Measurements from ENCODE around the gene MON2. TPM values are rescaled to one million over a fixed set of nuclear protein-coding genes. Genes with fewer than 3 reads are reported as not detected.

MON2 gene, protein sequence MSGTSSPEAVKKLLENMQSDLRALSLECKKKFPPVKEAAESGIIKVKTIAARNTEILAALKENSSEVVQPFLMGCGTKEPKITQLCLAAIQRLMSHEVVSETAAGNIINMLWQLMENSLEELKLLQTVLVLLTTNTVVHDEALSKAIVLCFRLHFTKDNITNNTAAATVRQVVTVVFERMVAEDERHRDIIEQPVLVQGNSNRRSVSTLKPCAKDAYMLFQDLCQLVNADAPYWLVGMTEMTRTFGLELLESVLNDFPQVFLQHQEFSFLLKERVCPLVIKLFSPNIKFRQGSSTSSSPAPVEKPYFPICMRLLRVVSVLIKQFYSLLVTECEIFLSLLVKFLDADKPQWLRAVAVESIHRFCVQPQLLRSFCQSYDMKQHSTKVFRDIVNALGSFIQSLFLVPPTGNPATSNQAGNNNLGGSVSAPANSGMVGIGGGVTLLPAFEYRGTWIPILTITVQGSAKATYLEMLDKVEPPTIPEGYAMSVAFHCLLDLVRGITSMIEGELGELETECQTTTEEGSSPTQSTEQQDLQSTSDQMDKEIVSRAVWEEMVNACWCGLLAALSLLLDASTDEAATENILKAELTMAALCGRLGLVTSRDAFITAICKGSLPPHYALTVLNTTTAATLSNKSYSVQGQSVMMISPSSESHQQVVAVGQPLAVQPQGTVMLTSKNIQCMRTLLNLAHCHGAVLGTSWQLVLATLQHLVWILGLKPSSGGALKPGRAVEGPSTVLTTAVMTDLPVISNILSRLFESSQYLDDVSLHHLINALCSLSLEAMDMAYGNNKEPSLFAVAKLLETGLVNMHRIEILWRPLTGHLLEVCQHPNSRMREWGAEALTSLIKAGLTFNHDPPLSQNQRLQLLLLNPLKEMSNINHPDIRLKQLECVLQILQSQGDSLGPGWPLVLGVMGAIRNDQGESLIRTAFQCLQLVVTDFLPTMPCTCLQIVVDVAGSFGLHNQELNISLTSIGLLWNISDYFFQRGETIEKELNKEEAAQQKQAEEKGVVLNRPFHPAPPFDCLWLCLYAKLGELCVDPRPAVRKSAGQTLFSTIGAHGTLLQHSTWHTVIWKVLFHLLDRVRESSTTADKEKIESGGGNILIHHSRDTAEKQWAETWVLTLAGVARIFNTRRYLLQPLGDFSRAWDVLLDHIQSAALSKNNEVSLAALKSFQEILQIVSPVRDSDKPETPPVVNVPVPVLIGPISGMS (N-terminal part only)
- total RNA-seq: 10 to 100 TPM; 51.0 to 84.4 (median 58.0) TPM
- polyA plus RNA-seq: 10 to 100 TPM; 13.1 to 31.5 TPM
- long read RNA-seq, donor 1, partial matches to known transcripts: 19 of 27 reads
- long read RNA-seq, donor 1, other reads (novel, unspliced or antisense): 8 of 27 reads
- long read RNA-seq, donor 2, partial matches to known transcripts: 20 of 20 reads
- long read RNA-seq, donor 2, other reads (novel, unspliced or antisense): 0 of 20 reads
- long read RNA-seq, donor 3, full-length matches to known transcripts: 8 of 44 reads
- long read RNA-seq, donor 3, partial matches to known transcripts: 12 of 44 reads
- long read RNA-seq, donor 3, other reads (novel, unspliced or antisense): 24 of 44 reads

- H3K4me1 ChIP-seq (ENCODE audit: insufficient read depth): peaks cover 6% of the 10 kb centered on the region
- TF ChIP-seq, protein P1, sequence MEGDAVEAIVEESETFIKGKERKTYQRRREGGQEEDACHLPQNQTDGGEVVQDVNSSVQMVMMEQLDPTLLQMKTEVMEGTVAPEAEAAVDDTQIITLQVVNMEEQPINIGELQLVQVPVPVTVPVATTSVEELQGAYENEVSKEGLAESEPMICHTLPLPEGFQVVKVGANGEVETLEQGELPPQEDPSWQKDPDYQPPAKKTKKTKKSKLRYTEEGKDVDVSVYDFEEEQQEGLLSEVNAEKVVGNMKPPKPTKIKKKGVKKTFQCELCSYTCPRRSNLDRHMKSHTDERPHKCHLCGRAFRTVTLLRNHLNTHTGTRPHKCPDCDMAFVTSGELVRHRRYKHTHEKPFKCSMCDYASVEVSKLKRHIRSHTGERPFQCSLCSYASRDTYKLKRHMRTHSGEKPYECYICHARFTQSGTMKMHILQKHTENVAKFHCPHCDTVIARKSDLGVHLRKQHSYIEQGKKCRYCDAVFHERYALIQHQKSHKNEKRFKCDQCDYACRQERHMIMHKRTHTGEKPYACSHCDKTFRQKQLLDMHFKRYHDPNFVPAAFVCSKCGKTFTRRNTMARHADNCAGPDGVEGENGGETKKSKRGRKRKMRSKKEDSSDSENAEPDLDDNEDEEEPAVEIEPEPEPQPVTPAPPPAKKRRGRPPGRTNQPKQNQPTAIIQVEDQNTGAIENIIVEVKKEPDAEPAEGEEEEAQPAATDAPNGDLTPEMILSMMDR (IDR thresholded peaks at IDR 0.05): no peak
- peak; percentile 75 for TF ChIP-seq POLR2A (IDR thresholded peaks at IDR 0.05)
- WGBS, 3 donors: 0 to 1% (median 0%) methylated on average over 55 to 62 of the region's 62 CpGs
- H3K27me3 ChIP-seq: no peaks in the 10 kb centered on the region
- peak within 1 kb of the TSS; percentile 87 for H3K4me3 ChIP-seq
- intact Hi-C loops (cut with DNase I): no loop called here
- DNase-seq: peak; percentile 84 to 91 (median 88)
- H3K27ac ChIP-seq: peak within 1 kb of the TSS; percentile 73 to 80
- H3K9me3 ChIP-seq: no peaks in the 10 kb centered on the region
- no peaks in the 10 kb centered on the region for H3K36me3 ChIP-seq
These were observed at the start of gene MON2 for GRCh38 chr12:62466594-62467491. Gene MON2, plus strand, starts transcription at chr12:62466826. Its CDS starts 382 bp downstream, at chr12:62467208.

DNA sequence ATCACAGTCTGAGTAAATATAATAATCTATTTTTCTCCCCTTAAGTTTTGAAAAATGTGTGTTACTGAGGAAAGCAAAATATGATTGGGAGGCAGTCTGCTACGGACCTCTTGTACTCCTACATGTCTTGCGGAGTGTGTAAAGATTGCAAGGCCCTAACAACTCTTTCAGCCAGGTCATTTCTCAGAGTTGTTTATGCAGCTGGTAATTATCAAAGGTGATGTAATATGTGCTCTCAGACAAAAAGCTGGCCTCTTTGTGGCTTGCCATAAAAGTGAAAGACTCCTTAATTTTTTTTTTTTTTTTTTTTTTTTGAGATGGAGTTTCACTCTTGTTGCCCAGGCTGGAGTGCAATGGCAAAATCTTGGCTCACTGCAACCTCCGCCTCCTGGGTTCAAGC lies 40.5 kb upstream of the MON2 start:
- no peak overlapping the region for H3K4me3 ChIP-seq
- H3K36me3 ChIP-seq: no peaks in the 10 kb centered on the region
- WGBS, 3 donors: 52 to 56% (median 55%) methylated on average over 3 of the region's 3 CpGs
- no peaks in the 10 kb centered on the region for H3K4me1 ChIP-seq (ENCODE audit: insufficient read depth)
- intact Hi-C loops (cut with DNase I): no loop called here
- H3K27ac ChIP-seq: no peak overlapping the region
- DNase-seq: no peak
- no peaks in the 10 kb centered on the region for H3K9me3 ChIP-seq
- H3K27me3 ChIP-seq: no peaks in the 10 kb centered on the region
- TF ChIP-seq POLR2A (IDR thresholded peaks at IDR 0.05) (no peak), EP300 (IDR thresholded peaks at IDR 0.05) (no peak)
- TF ChIP-seq, protein P1 (IDR thresholded peaks at IDR 0.05): no peak

GRCh38 chr12:62429457-62429856 lies 37.2 kb upstream of the MON2 start:
- Histone ChIP-seq H3K4me1 (ENCODE audit: insufficient read depth) (no peaks in the 10 kb centered on the region), H3K9me3 (no peaks in the 10 kb centered on the region), H3K27ac (no peak overlapping the region), H3K27me3 (no peaks in the 10 kb centered on the region), H3K4me3 (no peak overlapping the region), H3K36me3 (no peaks in the 10 kb centered on the region)
- no peak for DNase-seq
- intact Hi-C loops (cut with DNase I): no loop called here
- TF ChIP-seq, protein P1 (IDR thresholded peaks at IDR 0.05): no peak
- no peak for TF ChIP-seq EP300 (IDR thresholded peaks at IDR 0.05)
- no peak for TF ChIP-seq POLR2A (IDR thresholded peaks at IDR 0.05)
